WI38 (cell line): ENCODE measurements around the gene CST5.
"Not testable (repeated sequence)": the region's sequence is repeated elsewhere in the genome, so short reads cannot be mapped to it uniquely, and the experiment has no call there.

Experiments
- H3K4me3 ChIP-seq: 2 replicates; pipeline ENCODE4 v1.5.1; 2011; ENCODE audit warnings: low read depth, mild to moderate bottlenecking, control low read depth, low read length
- TF ChIP-seq, protein P1 (sequence below): IDR thresholded peaks from 2 replicates; pipeline ENCODE4 v1.5.1; 2012; ENCODE audit warnings: low read depth, mild to moderate bottlenecking, control low read depth, low read length

CST5 gene

DNA sequence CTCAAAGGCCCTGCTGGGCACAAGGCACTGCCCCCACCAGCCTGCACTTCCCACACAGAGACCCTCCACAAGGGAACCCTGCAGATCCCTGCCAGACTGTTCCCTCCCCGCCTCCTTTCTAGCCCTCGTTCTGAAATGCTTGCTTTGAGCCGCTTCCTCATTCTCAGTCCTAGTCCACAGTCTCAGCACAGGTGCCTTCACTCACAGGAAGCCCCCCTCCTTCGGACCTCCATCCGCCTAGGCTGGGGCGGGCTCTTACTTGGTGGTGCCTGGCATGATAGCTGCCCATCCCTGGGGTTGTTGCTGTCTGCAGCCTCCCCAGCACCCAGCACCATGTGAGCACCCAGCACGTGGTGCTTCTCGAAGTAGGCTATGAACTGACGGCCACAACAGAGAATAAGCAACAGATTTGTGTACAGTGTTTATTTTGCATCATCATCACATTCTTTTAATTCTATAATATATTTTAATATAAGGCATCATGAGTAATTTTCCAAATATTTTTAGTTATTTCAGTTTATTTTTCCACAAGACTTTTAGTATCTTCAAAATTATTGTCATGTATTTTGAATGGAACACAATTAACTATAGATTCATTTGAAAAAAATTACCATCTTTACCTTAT lies 12.3 kb downstream of the CST5 start:
- H3K4me3 ChIP-seq, result no peak overlapping the region
- TF ChIP-seq, protein P1, sequence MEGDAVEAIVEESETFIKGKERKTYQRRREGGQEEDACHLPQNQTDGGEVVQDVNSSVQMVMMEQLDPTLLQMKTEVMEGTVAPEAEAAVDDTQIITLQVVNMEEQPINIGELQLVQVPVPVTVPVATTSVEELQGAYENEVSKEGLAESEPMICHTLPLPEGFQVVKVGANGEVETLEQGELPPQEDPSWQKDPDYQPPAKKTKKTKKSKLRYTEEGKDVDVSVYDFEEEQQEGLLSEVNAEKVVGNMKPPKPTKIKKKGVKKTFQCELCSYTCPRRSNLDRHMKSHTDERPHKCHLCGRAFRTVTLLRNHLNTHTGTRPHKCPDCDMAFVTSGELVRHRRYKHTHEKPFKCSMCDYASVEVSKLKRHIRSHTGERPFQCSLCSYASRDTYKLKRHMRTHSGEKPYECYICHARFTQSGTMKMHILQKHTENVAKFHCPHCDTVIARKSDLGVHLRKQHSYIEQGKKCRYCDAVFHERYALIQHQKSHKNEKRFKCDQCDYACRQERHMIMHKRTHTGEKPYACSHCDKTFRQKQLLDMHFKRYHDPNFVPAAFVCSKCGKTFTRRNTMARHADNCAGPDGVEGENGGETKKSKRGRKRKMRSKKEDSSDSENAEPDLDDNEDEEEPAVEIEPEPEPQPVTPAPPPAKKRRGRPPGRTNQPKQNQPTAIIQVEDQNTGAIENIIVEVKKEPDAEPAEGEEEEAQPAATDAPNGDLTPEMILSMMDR, result no peak

- H3K4me3 ChIP-seq, result not testable (repeated sequence)
Observed at GRCh38 chr20:23860771-23861170, 18.8 kb downstream of the CST5 start.

- TF ChIP-seq, protein P1, result no peak
- H3K4me3 ChIP-seq, result no peak overlapping the region
Observed at GRCh38 chr20:23857962-23858595, 21.5 kb downstream of the CST5 start.

DNA sequence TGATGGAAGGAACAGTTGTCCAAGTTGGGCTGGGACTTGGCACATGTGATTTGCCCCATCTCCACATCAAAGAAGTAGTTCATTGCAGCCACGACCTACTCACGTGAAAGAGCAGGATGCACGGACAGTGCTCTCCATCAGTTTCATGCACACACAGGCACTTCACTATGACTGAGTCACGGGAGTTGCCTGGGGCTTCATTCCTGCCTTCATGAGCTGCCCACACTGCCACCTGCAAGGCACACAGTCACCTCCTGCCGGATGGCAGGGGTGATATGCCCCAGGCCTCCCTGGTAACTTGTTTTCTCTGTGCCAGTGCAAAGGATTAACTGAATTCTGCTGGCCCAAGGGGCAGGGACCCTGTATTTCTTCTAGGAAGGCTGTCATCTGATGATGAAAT lies 22.8 kb downstream of the CST5 start:
- TF ChIP-seq, protein P1, result no peak
- no peak overlapping the region for H3K4me3 ChIP-seq

DNA sequence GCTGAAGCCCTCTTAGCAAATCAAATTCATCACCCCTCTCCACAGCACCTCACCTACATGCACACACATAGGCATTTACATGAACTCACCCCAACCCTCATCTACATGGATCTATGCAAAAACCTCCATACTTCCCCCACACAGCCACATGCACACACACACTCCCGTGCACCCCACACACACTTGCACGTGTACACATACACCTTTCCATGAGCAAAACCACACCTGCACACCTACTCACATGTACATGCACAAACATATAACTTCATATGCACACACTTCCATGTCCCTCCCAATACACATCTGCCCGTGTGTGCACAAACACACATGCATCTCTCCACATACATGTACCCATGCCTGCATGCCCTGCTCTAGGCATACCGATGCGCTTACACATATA lies 23.3 kb downstream of the CST5 start:
- TF ChIP-seq, protein P1, result no peak
- no peak overlapping the region for H3K4me3 ChIP-seq

GRCh38 chr20:23841693-23842092 lies 37.9 kb downstream of the CST5 start:
- TF ChIP-seq, protein P1, result no peak
- H3K4me3 ChIP-seq, result no peak overlapping the region

GRCh38 chr20:23835716-23836115 lies 43.8 kb downstream of the CST5 start:
- TF ChIP-seq, protein P1, result no peak
- no peak overlapping the region for H3K4me3 ChIP-seq
